ENCODE results near the gene ENHO.

The ENHO gene

DNA sequence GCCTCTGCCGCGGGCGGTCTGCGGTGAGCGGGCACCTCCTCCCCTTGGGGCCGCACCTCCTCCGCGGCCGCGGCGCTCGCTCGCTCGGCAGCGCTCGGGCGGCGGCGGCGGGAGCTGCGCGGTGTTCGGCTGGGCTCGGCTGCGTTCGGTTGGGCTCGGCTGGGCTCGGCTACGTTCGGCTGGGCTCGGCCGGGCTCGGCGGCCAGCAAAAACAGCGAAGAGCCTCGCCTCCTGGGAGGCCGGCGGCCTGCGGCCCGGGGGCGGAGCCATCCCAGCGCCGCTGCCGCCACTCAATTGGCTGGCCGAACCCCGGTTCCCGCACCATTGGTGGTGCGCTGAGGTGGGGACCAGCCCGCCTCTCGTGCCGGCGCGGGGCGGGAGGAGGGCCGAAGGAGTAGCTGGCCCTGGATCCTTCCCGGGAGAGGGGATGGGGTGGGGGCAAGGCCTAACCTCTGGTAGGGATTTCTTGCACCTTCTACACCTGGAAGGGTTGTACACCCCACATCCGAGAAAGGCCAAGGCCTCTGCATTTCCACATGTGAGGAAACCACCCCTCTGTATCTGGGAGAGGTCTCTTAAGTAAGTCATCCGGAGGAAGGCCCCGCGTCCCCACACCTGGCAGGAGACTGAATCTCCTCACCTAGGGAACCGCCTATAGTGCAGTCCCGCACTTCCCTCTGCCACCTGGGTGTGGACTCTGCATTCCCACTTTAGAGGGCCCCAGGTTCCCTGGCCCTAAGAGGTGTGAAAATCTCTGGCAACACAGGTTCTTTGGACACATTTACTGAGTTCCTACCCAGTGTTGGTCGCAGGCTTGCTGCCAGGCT is at the start of gene ENHO:
ENHO (minus strand) TSS at position 20 of the 827 bp plus-strand sequence. CDS start 1,295 bp downstream, outside the sequence.
- peak; percentile 95 for DNase-seq

GRCh38 chr9:34572092-34572491 is 49.3 kb upstream of the ENHO start:
- DNase-seq = no peak

DNA sequence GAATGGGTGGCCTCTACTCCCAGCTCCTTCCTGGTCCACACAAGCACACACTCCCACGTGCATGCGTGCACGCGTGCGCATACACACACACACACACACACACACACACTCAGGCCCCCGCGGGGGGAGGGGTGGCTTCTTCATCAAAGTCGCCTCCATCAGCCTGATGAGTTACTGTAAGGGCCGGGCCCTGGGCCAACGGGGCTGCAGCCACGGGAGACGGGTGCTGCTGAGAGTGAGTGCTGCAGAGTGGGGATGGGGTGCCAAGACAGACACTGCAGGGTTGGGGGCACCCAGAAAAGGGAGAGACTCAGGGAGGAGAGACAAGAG is 48.7 kb upstream of the ENHO start:
- DNase-seq = no peak

- no peak for DNase-seq
Measured at GRCh38 chr9:34570809-34571480, 48.2 kb upstream of the ENHO start.

DNA sequence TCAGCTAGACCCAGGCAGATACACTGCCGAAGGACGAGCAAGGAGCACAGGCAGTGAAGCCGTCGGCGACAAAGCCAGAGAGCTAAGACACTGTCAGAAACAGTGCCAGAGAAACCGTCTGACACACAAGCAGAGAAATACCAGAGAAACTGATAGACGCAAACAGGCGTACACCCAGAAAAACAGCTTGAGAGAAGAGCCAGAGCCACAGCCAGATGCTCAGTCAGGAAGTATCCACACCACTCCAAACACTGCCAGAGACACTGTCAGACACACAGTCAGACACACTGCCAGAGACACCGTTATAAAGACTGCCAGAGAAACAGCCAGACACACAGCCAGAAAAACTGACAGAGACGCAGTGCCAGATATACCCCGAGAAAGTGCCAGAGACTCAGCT is 47.6 kb upstream of the ENHO start:
- DNase-seq = no peak

DNA sequence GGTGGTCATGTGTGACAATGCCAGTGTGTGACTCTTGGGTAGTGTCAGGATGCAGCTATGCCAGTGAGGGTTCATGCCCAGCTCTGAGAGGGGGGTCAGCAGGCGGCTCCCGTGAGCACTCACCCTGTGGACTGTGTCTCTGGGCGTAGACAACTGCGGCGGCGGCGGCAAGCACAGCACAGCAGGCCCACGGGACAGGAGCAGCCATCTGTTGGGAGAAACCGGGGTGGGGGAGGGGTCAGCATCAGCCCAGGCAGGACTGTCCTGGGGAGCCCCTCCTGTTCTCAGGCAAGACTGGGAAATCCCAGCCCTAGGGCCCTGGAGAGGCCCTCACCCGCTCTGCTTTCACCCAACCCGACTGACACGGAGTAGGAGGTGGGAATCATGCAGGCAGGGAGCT is 46.0 kb upstream of the ENHO start:
- no peak for DNase-seq

- no peak for DNase-seq
Measured at GRCh38 chr9:34568133-34568532, 45.3 kb upstream of the ENHO start.

DNA sequence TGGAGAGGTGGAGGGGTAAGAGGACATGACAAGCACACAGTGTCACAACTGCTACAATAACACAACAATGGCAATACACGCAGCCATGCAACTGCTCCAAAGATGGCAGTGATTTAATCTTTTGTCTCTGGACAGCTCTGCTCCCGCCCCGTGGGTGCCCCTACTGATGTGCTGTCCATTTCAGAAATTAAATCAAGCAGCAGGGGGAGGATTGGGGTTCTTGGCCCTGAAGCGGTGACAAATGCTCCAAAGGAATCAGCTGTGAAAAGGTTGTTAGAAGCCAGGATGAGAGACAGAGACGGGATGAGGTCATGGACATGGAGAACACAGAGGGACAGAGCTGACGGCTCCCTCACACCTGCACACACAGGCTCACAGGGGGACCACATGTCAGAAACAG is 44.2 kb upstream of the ENHO start:
- no peak for DNase-seq

- no peak for DNase-seq
Measured at GRCh38 chr9:34566322-34566721, 43.5 kb upstream of the ENHO start.

GRCh38 chr9:34565856-34566255 is 43.1 kb upstream of the ENHO start:
- DNase-seq = no peak

- no peak for DNase-seq
Measured at GRCh38 chr9:34564617-34565016, 41.8 kb upstream of the ENHO start.

DNA sequence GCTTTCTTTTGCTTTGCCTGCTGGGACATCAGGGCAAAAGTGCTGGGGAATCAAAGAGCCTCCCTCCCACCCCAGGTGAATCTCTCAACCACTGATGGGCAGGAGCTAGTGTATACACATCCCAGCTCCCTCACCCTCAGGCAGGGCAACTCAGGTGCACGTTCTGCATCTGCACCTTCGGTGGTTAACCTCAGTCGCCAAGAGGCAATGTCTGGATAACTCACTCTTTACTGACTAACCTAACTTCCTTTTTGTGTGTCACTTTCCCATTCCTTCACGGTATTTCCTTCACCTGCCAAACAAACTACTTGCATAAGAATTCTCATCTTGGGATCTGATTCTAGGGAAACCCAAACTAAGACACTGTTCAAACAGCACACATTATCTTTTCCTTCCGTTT is 40.5 kb upstream of the ENHO start:
- no peak for DNase-seq

GRCh38 chr9:34562135-34562745 is 39.5 kb upstream of the ENHO start:
- peak; percentile 53 for DNase-seq

DNA sequence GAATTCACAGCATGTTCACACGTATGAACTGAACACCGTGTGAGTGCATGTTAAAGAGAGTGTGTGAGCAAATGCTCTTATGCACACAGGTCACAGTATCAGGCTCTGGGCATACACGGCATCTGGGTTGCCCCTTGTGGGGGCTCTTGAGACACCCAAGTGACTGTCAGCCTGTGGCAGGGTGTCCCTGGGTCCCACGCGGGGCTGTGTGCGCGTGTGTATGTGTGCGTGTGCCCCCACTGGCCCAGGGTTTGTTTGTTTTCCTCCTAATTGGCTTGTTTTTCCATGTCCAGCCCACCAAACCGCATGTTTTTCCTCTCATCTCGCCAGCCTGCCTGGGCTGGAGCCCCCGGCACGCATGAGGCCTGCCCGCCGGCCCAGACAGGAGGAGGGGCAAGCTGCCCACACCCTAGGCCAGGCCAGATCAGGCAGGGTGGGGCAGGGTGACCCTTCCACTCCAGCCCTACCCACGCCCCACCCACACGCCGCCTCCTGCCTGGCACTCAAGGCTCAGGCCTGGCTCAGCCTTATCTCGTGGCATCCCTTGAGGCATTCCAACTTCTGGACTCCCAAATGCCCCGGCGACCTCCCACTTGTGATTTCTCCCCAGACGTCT is 37.9 kb upstream of the ENHO start:
- DNase-seq = no peak

DNA sequence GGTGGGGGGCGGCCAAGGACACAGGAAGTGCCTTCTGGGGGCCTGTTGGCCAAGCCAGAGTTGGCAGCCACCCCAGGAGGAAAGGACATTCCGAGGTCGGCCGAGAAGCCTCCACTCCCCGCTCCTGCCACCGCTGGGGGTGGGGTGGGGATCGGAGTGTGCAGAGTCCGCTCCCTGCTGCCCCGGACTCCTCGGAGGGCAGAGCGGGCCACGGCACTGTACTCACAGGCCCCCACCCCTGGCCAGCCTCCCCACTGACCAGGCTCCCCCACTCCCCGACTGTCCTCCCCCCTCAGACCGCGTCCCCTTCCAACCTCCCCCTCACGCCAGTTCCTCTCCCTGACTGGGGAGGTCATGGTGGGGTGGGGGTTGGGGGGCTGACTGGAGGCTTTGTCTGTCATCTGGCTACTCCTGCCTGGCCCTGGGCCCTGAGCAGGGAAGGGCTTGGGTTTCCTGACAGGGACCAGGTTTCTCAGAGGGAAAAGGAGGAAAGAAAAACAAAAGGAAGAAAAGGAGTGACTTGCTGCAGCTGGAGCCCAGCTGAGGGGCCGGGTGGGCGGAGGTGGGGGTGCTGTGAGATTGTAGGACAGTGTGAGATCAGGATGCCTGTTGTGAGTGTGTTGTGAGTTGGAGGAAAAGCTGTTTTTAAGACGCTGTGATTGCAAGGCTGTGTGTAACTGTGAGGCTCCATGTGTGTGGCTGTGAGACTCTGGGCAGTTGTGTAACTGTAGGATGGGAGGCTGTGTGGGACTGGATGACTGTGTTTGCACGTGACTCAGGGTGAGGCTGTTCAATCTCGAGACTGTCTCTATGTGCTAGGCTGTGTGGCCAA is 37.0 kb upstream of the ENHO start:
- DNase-seq = no peak

- DNase-seq = no peak
Measured at GRCh38 chr9:34558919-34559623, 36.3 kb upstream of the ENHO start.

DNA sequence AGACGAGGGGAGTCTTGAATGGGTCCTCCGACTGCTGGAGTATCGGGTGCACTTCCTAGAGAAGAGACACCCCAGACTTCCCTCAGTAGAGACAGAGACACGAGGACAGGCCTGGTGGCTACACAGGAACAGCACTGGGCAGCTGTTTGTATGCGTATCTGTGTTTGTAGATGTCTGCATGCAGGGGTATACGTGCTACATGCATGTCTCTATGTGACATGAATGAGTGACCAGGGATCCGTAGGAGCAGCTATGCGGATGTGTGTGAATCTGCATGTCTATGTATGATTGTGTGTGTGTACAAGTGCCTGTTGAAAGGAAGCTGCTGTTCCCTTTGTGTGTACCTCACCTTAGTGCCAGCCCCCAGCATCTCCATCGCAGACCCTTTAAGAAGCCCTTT is 35.6 kb upstream of the ENHO start:
- DNase-seq = no peak

DNA sequence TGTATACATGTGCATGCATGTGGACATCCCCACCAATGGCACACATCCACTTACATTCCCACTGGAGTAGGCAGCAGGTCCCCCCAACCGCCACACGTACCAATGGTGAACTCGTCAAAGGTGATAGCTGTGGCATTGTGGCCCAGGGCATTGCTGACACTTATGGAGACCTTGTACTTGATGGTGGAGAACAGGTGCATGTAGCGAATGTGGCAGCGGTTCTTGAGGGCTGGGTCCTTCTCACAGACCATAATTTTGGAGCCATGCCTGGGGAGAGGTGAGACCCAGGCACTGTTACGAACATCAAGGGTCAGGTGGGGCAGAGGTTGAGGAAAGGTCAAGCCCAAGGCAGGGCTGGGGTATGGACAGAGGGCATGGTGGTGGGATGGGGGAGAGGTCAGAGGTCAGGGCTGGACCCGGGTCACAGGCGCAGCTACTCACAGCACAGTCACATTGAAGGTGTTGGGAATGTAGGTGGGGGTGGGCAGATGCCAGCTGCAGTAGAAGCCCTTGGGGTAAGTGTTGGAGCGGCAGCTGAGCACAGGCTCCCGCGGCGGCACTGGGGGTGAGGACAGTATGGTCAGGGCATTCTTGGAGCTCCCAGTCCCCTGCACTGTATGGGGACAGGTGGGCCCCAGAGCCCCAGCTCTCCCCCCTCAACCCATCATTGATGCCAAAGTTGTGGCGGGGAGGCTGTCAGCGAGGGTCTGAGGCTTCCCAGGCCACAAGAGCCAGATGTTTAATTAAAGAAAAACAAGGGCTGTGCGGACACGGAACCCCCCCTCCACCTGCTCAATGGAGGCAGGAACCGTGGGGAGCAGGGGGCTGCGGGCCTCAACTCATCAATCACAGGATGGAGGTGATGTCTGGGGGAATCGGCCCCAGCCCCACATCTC is 34.9 kb upstream of the ENHO start:
- no peak for DNase-seq

- no peak for DNase-seq
Measured at GRCh38 chr9:34556949-34557348, 34.2 kb upstream of the ENHO start.

DNA sequence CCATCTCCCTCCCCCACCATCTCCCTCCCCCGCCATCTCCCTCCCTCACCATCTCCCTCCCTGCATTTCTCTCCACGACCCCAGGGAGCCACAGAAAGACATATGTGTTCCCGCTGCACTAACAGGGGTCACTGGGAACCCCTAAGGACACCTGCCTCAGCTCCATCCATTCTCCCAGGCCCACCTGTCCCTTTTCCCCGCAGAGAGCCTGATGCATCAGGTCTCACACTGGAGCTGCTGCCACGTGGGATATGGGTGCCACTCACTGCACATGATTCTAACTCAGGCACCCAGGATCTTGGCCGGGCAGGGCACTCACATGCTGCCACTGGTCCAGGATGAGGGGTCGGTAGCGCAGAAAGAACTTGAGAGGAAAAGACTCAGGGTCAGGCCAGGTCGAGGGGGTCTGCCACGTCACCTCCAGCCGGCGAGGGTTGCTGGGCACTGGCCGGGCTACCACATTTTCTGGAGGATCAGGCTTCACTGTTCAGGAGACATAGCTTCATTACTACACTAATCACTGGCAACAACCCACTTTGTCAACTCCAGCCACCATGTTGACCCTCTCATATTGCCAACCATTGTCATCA is 33.2 kb upstream of the ENHO start:
- DNase-seq = no peak

GRCh38 chr9:34555500-34555899 is 32.7 kb upstream of the ENHO start:
- no peak for DNase-seq
